Activated T-cell treated with anti-CD3 and anti-CD28 coated beads for 4 hours (primary cell): Measurements from ENCODE around the gene GREB1.

Experiments
- DNase-seq: peaks from one replicate; pipeline ENCODE4 v3.0.0-alpha.2; 2020

Gene GREB1

GRCh38 chr2:11539317-11540147 lies 5.7 kb downstream of the GREB1 start:
- no peak for DNase-seq

- no peak for DNase-seq
Measured at GRCh38 chr2:11540148-11540995, 6.5 kb downstream of the GREB1 start.

- no peak for DNase-seq
Measured at GRCh38 chr2:11540996-11541692, 7.3 kb downstream of the GREB1 start.

GRCh38 chr2:11541693-11542274 lies 7.9 kb downstream of the GREB1 start:
- no peak for DNase-seq

- no peak for DNase-seq
Measured at GRCh38 chr2:11542275-11542819, 8.5 kb downstream of the GREB1 start.

- DNase-seq: no peak
Measured at GRCh38 chr2:11543337-11544216, 9.7 kb downstream of the GREB1 start.

- no peak for DNase-seq
Measured at GRCh38 chr2:11546072-11546471, 12.2 kb downstream of the GREB1 start.

- DNase-seq: no peak
Measured at GRCh38 chr2:11547912-11548497, 14.2 kb downstream of the GREB1 start.

- no peak for DNase-seq
Measured at GRCh38 chr2:11550302-11550701, 16.5 kb downstream of the GREB1 start.

GRCh38 chr2:11550901-11551568 lies 17.2 kb downstream of the GREB1 start:
- DNase-seq: no peak

- no peak for DNase-seq
Measured at GRCh38 chr2:11551569-11552259, 17.9 kb downstream of the GREB1 start.

- no peak for DNase-seq
Measured at GRCh38 chr2:11552260-11552638, 18.4 kb downstream of the GREB1 start.

- no peak for DNase-seq
Measured at GRCh38 chr2:11553661-11554398, 20.0 kb downstream of the GREB1 start.

GRCh38 chr2:11554399-11554716 lies 20.5 kb downstream of the GREB1 start:
- no peak for DNase-seq

GRCh38 chr2:11556101-11556806 lies 22.4 kb downstream of the GREB1 start:
- DNase-seq: no peak

- no peak for DNase-seq
Measured at GRCh38 chr2:11558214-11558886, 24.5 kb downstream of the GREB1 start.

GRCh38 chr2:11559066-11559785 lies 25.4 kb downstream of the GREB1 start:
- DNase-seq: no peak

GRCh38 chr2:11559786-11560155 lies 25.9 kb downstream of the GREB1 start:
- DNase-seq: no peak
